Stimulated activated CD4-positive, alpha-beta T cell treated with anti-CD3 and anti-CD28 coated beads, TNF-alpha, amount 100 ng/mL, for 48 hours (primary cell): ENCODE results near the gene MAP1B.

ENCODE experiments used
- DNase-seq, 3 donors: peaks; one replicate each; pipeline ENCODE4 v3.0.0-alpha.2; 2020; ENCODE audit warnings: low read depth in 3 of 3

The MAP1B gene

GRCh38 chr5:72223371-72223770 lies 116.1 kb downstream of the MAP1B start:
- no peak for DNase-seq

- DNase-seq: no peak
Measured at GRCh38 chr5:72224946-72225463, 117.7 kb downstream of the MAP1B start.

- DNase-seq: no peak
Measured at GRCh38 chr5:72225741-72226140, 118.5 kb downstream of the MAP1B start.

- DNase-seq: no peak
Measured at GRCh38 chr5:72226950-72227349, 119.7 kb downstream of the MAP1B start.

GRCh38 chr5:72228960-72229359 lies 121.7 kb downstream of the MAP1B start:
- DNase-seq: no peak

GRCh38 chr5:72231991-72232703 lies 124.9 kb downstream of the MAP1B start:
- DNase-seq: no peak

- no peak for DNase-seq
Measured at GRCh38 chr5:72232838-72233237, 125.6 kb downstream of the MAP1B start.

- DNase-seq: no peak
Measured at GRCh38 chr5:72233835-72234234, 126.6 kb downstream of the MAP1B start.

GRCh38 chr5:72234265-72234700 lies 127.0 kb downstream of the MAP1B start:
- DNase-seq: no peak

GRCh38 chr5:72234868-72235267 lies 127.6 kb downstream of the MAP1B start:
- DNase-seq: no peak

- DNase-seq: no peak
Measured at GRCh38 chr5:72235725-72236124, 128.4 kb downstream of the MAP1B start.

- no peak for DNase-seq
Measured at GRCh38 chr5:72237415-72237814, 130.1 kb downstream of the MAP1B start.

GRCh38 chr5:72237879-72238278 lies 130.6 kb downstream of the MAP1B start:
- DNase-seq: no peak

- no peak for DNase-seq
Measured at GRCh38 chr5:72238712-72239445, 131.6 kb downstream of the MAP1B start.

- DNase-seq: no peak
Measured at GRCh38 chr5:72241346-72242003, 134.2 kb downstream of the MAP1B start.

- no peak for DNase-seq
Measured at GRCh38 chr5:72242796-72243475, 135.7 kb downstream of the MAP1B start.

GRCh38 chr5:72243706-72244105 lies 136.4 kb downstream of the MAP1B start:
- no peak for DNase-seq

- DNase-seq: no peak
Measured at GRCh38 chr5:72244862-72245371, 137.6 kb downstream of the MAP1B start.

- DNase-seq: no peak
Measured at GRCh38 chr5:72245546-72245945, 138.3 kb downstream of the MAP1B start.

GRCh38 chr5:72245951-72246532 lies 138.8 kb downstream of the MAP1B start:
- DNase-seq: no peak

GRCh38 chr5:72246954-72247442 lies 139.7 kb downstream of the MAP1B start:
- DNase-seq: no peak
